Epithelial cell of esophagus (primary cell): ENCODE measurements around the gene PLCXD3.

Source experiments
- DNase-seq: peaks from one replicate; pipeline ENCODE4 v3.0.0; 2010; ENCODE audit warnings: low read depth
- H3K4me3 ChIP-seq: 2 replicates; pipeline ENCODE4 v1.5.1; 2011; ENCODE audit warnings: mild to moderate bottlenecking, low read length, control low read depth
- TF ChIP-seq, protein P1 (sequence below): IDR thresholded peaks from 2 replicates; pipeline ENCODE4 v1.5.1; 2011; ENCODE audit warnings: low read depth, mild to moderate bottlenecking, low read length, control low read depth, inconsistent platforms; ENCODE audit not compliant: insufficient read depth; ENCODE audit errors: missing control alignments

PLCXD3 gene

DNA sequence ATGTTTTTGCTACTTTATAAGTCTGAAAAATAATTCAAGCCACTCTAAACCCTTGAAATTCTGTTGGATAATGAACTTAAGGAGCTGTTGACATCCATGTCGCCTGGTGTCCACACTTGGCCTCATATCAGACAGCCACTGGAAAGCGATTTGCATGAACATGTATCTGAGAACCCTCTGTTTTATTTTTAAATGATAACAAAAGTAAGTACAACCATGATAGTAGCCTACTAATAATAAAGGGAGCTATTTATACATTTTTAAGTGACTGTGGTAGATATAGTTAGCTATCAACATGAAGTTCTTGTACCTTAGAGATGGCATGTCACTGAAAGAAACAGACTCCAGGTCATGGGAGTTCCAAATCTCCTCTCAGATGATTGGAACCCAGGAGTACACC, 53.3 kb downstream of the PLCXD3 start:
- DNase-seq = no peak
- TF ChIP-seq, protein P1, sequence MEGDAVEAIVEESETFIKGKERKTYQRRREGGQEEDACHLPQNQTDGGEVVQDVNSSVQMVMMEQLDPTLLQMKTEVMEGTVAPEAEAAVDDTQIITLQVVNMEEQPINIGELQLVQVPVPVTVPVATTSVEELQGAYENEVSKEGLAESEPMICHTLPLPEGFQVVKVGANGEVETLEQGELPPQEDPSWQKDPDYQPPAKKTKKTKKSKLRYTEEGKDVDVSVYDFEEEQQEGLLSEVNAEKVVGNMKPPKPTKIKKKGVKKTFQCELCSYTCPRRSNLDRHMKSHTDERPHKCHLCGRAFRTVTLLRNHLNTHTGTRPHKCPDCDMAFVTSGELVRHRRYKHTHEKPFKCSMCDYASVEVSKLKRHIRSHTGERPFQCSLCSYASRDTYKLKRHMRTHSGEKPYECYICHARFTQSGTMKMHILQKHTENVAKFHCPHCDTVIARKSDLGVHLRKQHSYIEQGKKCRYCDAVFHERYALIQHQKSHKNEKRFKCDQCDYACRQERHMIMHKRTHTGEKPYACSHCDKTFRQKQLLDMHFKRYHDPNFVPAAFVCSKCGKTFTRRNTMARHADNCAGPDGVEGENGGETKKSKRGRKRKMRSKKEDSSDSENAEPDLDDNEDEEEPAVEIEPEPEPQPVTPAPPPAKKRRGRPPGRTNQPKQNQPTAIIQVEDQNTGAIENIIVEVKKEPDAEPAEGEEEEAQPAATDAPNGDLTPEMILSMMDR = no peak
- H3K4me3 ChIP-seq = no peak overlapping the region

DNA sequence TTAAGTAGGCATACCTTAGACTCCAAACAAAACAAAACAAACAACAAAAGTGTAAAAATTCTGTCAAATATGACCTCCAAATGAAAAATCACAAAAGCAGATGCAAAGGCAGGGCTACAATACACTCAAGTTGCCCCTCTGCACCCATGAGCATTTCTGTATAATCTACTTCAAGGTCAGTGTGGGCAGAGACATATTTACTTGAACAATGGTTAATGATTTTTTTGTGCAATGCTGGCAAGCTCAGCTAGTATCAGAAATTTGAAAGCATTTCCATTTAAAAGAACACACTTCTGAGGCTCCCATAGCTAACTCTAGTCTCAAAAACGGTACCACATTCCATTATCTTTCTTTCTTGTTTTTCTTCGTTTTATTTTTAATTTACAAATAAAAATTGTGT, 57.9 kb downstream of the PLCXD3 start:
- TF ChIP-seq, protein P1 = no peak
- no peak for DNase-seq
- H3K4me3 ChIP-seq = no peak overlapping the region

DNA sequence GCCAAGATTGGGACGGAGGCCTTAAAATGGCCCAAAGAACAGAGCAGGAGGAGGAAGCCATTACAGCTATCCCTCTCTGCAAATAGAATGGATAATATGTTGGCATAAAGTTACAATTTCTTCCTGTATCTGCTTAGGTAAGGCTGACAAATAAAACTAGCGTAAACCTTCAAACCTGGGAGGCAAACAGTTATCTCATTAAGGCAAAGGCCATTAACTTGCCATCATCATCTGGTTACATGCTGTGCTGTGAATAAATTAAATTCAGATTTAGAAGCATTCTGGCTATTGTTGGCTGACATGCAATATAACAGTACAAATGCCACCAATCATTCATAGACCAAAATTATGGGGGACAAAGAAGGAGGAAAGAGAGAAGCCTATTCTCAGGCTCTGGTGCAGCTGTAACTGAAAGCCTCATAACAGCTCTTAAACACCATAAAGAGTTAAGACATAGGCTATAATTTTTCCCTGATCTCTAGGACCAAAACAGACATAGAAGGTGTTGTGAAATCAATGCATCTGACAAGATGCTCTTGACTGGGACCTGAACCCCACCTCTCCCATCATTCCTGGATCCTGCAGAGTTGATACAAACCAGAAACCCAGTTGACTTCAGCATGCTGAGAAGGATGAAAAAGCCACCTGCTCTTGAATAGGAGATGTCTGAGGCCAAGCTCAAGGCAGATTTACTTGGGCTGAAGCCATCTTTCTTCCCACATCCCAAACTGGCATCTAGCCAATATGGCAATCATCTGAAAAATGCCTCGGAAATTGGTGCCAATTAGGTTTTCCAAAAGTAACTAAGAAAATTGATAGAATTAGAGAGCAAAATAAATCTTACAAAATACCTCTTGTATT, 62.5 kb downstream of the PLCXD3 start:
- no peak for DNase-seq
- no peak overlapping the region for H3K4me3 ChIP-seq
- TF ChIP-seq, protein P1 = no peak

- H3K4me3 ChIP-seq = no peak overlapping the region
- DNase-seq = no peak
- TF ChIP-seq, protein P1 = no peak
These were observed 64.4 kb downstream of the PLCXD3 start for GRCh38 chr5:41445937-41446563.

GRCh38 chr5:41435276-41435675, 75.1 kb downstream of the PLCXD3 start:
- no peak for DNase-seq
- no peak overlapping the region for H3K4me3 ChIP-seq
- TF ChIP-seq, protein P1 = no peak

- DNase-seq = peak; percentile 32
- TF ChIP-seq, protein P1 = peak; percentile 58
- H3K4me3 ChIP-seq = no peak overlapping the region
These were observed 76.7 kb downstream of the PLCXD3 start for GRCh38 chr5:41433552-41434181.
